ENCODE measurements around the gene CFAP74.
A peak's percentile ranks its signal among the peaks of the same experiment; 100 is the strongest.

CFAP74 gene

DNA sequence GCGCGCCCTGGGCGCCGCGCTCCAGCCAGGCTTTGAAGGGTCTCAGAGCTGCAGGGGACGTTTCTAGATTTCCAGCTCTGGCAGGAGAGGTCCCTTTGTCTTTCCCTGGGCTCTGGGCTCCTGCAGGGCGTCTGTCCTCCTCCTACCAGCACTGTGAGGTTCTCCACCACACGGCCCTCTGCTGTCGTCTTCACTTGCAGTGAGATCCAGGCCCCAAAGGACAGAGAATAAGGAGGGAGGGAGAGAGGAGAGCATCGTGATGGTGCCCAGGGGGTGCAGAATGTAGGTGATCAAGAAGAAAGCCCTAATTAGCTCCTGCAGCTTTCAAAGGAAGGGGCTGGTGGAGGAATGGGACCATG is 108.5 kb downstream of the CFAP74 start:
- TF ChIP-seq, protein P1, sequence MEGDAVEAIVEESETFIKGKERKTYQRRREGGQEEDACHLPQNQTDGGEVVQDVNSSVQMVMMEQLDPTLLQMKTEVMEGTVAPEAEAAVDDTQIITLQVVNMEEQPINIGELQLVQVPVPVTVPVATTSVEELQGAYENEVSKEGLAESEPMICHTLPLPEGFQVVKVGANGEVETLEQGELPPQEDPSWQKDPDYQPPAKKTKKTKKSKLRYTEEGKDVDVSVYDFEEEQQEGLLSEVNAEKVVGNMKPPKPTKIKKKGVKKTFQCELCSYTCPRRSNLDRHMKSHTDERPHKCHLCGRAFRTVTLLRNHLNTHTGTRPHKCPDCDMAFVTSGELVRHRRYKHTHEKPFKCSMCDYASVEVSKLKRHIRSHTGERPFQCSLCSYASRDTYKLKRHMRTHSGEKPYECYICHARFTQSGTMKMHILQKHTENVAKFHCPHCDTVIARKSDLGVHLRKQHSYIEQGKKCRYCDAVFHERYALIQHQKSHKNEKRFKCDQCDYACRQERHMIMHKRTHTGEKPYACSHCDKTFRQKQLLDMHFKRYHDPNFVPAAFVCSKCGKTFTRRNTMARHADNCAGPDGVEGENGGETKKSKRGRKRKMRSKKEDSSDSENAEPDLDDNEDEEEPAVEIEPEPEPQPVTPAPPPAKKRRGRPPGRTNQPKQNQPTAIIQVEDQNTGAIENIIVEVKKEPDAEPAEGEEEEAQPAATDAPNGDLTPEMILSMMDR (conservative IDR thresholded peaks at IDR 0.05; ENCODE audit: low read depth, low read length): no peak
- H3K4me3 ChIP-seq (ENCODE audit: low read length): no peak overlapping the region
- DNase-seq (ENCODE audit: low read depth): no peak

DNA sequence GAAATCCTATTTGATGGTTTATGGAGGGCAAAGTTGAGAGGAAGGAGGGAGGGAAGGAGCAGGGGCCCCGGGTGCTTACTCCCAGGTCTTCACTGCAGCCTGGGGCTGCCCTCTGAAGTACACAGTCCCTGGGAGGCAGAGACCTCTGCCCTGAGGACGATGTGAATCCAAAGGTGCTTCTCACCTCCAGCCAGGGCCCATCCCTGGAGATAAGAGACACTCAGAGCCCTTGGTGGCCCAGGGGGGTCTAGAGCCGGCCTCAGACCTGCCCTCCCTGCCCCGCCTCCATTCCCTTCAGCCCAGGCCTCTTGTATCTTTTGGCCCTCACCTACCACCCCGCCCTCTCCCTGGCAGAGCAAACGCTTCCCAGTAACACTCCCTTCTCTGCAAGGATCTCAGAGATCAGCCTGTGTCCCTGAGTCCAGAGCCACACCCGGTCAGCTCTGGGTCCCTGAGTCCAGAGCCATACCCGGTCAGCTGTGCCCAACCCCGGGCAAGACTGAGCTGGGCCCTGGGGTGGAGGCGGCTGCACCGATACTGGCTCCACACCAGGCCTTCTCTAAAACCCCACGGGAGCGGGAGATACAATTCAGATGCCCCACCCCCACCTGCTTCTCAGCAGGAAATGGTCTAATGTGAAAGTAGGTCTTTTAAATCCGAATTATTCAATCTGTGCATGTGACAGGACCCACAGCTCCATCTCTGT is 109.1 kb downstream of the CFAP74 start:
- TF ChIP-seq, protein P1 (conservative IDR thresholded peaks at IDR 0.05; ENCODE audit: low read depth, low read length): no peak
- no peak overlapping the region for H3K4me3 ChIP-seq (ENCODE audit: low read length)
- no peak for DNase-seq (ENCODE audit: low read depth)

DNA sequence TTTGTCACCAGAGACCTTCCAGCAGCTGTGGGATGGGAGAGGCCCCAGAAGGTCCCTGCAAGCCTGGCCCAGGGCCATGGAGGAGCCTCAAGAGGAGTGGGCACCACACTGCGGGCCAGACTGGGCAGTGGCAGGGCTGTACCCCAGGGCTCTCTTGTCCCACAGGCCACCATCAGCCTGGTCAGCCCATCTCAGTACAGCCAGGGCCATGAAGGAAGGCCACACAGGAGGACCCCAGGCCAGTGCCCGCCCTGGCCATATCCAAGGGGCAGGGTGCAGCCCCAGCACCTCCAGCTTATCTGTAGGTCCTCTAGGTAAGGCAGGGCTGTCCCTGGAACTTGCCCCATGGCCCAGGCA is 109.6 kb downstream of the CFAP74 start:
- H3K4me3 ChIP-seq (ENCODE audit: low read length): no peak overlapping the region
- TF ChIP-seq, protein P1 (conservative IDR thresholded peaks at IDR 0.05; ENCODE audit: low read depth, low read length): no peak
- DNase-seq (ENCODE audit: low read depth): no peak

DNA sequence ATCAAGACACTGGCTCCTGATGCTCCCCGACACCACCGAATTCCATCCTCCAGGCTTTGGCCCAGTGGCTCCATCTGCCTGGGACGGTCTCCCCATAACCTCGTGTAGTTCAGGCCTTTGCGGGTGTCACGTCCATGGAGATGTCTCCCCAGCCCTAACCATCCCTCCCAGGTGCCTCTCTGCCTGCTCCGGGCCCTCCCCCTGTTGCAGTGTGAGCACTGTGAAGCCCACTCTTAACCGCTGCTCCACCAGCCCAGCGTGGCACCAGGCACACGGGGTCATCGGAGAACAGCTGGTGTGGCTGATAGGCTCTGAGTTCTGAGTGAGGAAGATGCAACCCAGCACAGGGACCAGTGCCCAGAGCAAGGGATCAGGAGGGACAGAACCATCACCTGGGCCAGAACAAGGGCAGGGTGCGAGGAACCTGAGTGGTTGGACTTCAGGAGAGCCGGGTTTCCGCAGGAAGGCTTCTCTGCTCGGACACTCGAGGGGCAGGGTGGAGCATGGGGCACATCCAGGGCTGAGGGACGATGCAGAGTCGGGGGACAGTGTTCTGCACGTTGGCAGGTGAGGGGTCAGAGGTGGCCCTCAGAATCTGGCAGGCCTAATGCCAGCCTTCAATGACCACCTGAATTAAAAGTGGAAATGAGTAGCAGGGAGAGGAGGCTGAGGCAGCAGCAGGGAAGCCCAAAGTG is 110.1 kb downstream of the CFAP74 start:
- TF ChIP-seq, protein P1 (conservative IDR thresholded peaks at IDR 0.05; ENCODE audit: low read depth, low read length): no peak
- H3K4me3 ChIP-seq (ENCODE audit: low read length): no peak overlapping the region
- DNase-seq (ENCODE audit: low read depth): no peak

DNA sequence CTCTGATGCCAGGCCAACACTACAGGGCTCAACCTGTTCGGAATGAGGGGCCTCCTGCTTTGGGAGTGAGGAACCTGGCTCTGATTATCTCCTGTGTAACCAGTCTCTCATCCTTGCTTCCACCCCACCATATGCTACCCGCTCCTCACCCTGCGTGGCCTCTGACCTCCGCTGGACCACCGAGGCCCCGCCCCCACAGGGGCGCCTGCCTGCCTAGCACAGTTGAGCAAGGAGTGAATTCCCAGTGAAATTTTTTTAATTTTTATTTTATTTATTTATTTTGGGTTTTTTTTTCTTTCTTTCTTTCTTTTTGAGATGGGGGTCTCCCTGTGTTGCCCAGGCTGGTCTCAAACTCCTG is 110.8 kb downstream of the CFAP74 start:
- H3K4me3 ChIP-seq (ENCODE audit: low read length): no peak overlapping the region
- TF ChIP-seq, protein P1 (conservative IDR thresholded peaks at IDR 0.05; ENCODE audit: low read depth, low read length): no peak
- DNase-seq (ENCODE audit: low read depth): no peak

DNA sequence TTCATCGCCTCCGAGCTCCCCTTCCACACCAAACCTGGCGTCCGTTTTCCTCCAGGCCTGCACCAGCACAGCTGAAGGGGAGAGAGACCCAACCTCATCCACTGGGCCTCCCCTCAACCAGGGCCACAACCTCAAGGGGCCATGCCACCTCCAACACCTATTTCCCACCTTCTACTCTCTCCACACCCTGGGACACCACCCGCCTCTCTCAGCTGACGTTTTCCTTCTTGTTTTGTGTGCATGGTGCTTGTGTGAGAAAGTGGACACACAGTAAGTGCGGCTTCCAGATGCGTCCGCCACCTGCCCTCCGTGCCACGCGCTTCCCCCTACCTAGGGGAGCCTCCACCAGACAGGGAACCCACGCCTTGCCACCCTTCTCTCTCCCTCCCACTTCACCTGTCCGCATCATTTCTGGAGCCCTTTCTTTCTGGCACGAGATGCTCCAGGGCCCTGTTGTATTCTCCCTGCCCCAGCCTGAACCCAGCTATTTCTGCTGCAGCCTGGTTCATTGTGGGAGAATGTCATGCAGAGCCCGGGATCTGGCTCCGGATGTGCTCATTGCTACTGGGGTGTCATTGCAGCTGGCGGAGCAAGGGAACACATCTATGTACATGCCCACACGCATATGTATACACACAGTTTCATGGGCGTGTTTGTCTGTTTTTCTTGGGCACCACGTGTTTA is 111.4 kb downstream of the CFAP74 start:
- DNase-seq (ENCODE audit: low read depth): no peak

More for the DNA sequence above, 111.4 kb downstream of the CFAP74 start:
- H3K4me3 ChIP-seq (ENCODE audit: low read length): peak overlapping the region; percentile 51
- TF ChIP-seq, protein P1 (conservative IDR thresholded peaks at IDR 0.05; ENCODE audit: low read depth, low read length): no peak

Measured in retinal pigment epithelial cell (primary cell).